Body of pancreas (tissue), 4 donors: ENCODE results near the gene ARFRP1.

Experiments used
- CTCF ChIP-seq, 7 experiments: fragments of 450-650 bp in 4 of 7; fragments of 200-600 bp in 3 of 7; sonication (generic) in 3 of 7; IDR thresholded peaks; one replicate each; pipeline ENCODE4 v1.5.1; 2016 to 2019; ENCODE audit warnings: antibody characterized with exemption in 7 of 7
- POLR2A ChIP-seq, 3 donors: fragments of 450-650 bp; IDR thresholded peaks; one replicate each; pipeline ENCODE4 v1.6.1; 2016; ENCODE audit warnings: antibody characterized with exemption in 3 of 3, mild to moderate bottlenecking in 2 of 3

GRCh38 chr20:63701329-63702035 is 6.3 kb downstream of the ARFRP1 start:
- no peak for TF ChIP-seq CTCF (IDR thresholded peaks at IDR 0.05)
- no peak for TF ChIP-seq POLR2A (IDR thresholded peaks at IDR 0.05)
